ENCODE results near the gene TNIP1.

TNIP1 gene

DNA sequence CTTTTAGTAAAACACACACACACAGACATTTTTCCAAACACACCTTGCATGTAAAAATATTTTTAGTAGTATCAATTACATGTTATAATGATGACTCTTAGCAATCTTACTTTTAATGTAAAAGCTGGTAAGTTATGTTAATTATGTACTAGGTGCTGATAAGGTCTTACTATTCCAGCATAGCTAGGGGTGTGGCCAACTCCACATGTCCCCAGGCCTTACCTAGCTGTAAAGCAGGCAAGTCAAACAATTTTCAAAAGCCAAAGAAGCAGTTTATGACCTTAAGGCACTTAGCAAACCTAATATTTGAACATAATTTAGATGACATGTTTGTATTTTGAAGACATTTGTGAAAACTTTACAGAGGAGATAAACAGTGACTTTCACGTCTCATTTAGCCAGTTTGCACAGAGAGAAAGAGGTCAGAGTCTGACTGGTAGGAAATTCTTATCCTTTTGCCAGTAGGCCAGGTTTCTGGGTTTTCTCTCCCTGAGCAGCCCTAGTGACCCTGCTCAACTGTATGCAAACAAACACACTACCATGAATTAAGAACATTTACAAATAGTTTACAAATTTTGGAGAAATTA, 86.9 kb downstream of the TNIP1 start:
- no peak for DNase-seq

DNA sequence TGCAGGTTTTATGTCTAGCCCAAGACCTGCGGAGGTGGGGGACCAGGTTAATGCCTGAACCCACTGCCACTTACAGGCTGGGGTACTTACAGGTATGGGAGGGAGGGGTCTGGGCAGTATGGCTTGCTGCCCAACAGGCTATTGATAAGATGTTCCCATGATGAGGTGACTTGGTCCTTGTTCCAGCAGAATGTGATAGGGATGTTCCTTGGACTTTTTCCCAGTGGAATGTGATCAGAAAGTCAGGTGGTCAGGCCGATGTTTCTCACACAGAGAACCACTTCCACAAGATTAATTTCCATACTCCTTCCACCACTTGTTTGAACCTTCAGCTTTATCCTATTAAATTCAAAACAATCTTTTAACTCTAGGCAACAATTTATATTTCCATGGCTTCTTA, 87.4 kb downstream of the TNIP1 start:
- no peak for DNase-seq

DNA sequence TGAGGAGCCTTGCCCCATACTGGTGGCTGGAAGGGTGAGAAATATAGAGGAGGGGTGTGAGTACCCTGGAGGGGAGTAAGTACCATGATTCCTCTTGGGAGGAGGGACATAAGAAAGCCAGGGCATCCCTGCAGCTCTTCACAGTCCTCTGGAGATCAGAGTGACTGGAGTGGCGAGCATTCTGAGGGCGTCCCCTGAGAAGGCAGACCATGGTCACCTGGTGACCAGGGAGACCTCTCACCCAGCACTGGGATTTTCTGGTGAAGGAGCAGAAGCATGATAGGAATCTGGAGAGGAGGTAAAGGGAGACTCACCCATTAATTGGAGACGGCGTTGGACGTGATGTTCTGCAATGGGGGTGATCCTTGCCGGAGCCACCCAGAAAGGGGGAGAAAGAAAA, 88.1 kb downstream of the TNIP1 start:
- no peak for DNase-seq

DNA sequence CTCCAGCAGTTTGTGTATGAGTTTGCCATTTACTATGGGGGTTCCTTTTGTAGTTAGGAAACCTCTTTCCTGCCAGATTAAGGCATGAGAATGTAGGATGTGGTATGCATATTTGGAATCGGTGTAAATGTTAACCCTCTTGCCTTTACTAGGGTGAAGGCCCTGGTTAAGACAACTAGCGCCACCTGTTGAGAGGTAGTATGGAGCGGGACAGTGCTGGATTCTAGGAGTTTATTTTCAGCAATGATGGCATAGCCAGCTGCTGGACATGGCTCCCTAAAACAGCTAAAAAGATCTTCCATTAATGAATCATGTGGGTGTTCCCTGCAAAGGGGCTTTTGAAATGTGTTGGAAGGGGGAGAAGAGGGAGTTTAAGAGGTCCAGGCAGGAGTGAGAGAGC, 91.1 kb downstream of the TNIP1 start:
- no peak for DNase-seq

DNA sequence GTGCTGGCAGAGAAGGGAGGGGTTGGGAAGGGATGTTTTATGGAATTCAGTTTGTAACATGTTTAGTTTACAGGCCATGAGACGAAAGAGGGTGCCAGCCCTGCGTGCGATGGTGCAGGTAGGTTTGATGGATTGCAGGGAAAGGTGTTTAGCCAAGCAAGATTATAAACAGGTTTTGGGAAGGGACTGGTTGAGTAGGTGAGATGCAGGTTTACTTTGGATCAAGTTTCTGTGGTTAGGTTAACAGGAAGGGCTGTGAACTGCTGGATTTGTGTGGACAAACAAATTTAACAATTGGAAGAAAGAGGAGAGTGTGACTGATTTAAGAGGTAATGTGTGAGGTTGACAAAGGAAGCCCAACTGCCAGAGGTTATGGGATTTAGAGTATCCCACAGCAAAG, 93.1 kb downstream of the TNIP1 start:
- no peak for DNase-seq
